NCI-H2196 (cell line): ENCODE measurements around the gene FAM50A.

Experiments
- DNase-seq: peaks from one replicate; lab custom pipeline; 2025; ENCODE audit not compliant: unreplicated experiment; lab: John Stamatoyannopoulos, UW

FAM50A gene

GRCh38 chrX:154412468-154412867, 31.5 kb upstream of the FAM50A start:
- peak; percentile 3 for DNase-seq

DNA sequence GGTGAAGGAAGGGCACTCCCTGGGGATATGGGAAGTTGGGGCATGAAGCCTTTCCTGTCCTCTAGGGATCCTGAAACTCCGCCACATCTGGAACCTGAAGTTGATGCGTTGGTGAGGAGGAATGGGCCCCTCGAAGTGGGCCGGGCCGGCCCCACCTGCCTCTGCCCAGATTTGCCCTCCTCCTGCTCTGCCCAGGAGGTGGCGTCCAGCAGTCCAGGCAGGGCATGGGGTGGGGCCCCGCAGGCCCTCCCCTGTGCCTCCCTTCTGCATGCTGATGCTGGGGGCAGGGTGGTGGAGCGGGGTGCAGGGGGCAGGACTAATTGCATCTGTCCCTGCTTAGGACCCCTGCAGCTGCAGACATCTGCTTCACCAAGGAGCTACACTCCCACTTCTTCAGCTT, 30.8 kb upstream of the FAM50A start:
- DNase-seq, result no peak

GRCh38 chrX:154417157-154417556, 26.8 kb upstream of the FAM50A start:
- DNase-seq, result peak; percentile 8

DNA sequence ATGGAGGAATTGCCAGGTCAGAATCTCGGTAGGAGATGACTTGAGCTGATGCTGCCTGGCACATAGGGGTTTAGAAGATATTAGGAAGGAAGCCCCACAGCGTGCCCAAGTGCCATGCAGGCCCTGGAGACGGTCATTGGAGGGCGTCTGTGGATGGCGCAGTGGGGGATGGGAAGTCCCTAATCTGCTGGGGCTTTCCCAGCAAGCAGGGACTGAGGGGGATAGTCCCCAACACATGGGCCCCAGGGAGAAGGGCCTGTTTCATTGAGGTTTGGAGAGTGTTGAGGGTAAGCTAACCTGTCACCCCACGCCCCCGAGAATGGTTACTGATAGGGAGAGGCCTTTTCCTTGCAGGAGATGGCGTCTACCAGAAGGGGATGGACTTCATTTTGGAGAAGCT, 24.8 kb upstream of the FAM50A start:
- no peak for DNase-seq

- peak; percentile 41 for DNase-seq
Observed at GRCh38 chrX:154419688-154420401, 24.1 kb upstream of the FAM50A start.

GRCh38 chrX:154420402-154420756, 23.6 kb upstream of the FAM50A start:
- DNase-seq, result no peak

GRCh38 chrX:154426916-154427770, 16.8 kb upstream of the FAM50A start:
- DNase-seq, result no peak

DNA sequence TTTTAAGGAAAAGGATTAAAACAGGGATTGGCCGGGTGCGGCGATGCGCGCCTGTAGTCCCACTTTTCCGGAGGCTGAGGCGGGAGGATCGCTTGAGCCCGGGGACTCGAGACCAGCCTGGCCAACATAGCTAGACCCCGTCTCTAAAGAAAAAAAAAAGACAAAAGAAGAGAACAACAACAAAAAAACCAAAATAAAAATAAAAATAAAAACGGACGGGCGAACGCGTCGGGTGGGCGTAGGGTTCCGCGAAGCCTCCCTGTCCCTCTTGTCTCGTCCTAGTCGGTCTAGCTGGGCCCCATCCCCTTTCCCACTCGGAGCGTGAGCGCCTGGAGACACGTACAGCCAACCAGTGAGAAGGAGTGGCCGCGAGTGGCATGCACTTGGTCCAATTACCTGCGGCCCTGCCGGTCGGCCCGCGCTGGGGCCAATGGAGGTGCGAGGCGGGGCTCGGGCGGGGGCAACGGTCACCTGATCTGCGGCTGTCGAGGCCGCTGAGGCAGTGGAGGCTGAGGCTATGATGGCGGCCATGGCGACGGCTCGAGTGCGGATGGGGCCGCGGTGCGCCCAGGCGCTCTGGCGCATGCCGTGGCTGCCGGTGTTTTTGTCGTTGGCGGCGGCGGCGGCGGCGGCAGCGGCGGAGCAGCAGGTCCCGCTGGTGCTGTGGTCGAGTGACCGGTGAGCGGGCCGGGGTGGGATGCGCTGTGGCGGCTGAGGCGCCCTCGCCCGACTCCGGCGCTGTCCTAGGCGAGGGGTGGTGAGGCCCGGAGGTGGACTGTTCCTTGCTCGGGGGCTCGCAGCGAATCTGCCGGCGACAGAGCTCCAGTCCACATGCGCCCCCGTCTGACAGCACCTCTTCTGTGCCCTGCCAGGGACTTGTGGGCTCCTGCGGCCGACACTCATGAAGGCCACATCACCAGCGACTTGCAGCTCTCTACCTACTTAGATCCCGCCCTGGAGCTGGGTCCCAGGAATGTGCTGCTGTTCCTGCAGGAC, 15.5 kb upstream of the FAM50A start, which contains the start of gene ATP6AP1:
Gene ATP6AP1, plus strand, starts transcription at position 502 of the 996 bp plus-strand sequence. Its CDS starts 16 bp downstream, at position 518.
- peak; percentile 86 for DNase-seq

- no peak for DNase-seq
Observed at GRCh38 chrX:154429711-154430110, 14.2 kb upstream of the FAM50A start.

DNA sequence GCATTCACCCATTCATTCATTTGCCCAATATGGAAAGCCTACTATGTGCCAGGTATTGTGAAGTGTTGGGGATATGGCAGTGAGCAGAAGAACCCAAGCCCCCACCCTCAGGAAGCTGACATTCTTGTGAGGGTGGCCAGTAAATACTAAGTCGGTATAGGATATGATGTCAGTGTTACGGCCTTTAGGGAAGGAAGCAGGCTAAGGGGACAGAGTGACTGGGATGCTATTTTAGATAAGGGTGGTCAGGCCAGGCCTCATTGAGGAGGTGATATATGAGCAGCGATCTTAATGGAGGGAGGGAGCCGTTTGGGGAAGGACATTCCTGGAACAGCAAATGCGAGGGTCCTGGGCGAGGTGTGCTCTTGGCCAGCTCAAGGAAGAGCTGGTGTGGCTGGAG, 13.5 kb upstream of the FAM50A start:
- DNase-seq, result no peak

- no peak for DNase-seq
Observed at GRCh38 chrX:154430916-154431315, 13.0 kb upstream of the FAM50A start.

DNA sequence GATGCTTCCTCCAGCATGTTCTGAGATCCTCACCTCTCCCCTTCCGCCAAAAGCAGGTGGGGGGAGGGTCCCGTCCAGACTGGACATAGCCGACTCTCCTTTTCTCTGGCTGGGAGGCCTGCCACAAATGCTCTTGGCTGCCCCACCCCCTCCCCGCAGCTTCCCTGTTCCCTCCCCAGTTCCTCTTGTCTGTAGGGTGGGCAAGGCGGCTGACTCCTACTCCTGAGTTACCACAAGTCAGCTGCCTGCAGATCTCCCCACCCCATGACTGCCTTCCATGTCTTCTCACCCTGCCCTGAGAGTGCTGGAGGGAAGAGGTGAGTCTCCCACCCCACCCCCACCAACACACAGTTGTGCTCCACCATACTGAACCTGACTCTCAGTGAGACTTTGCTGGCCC, 12.6 kb upstream of the FAM50A start:
- DNase-seq, result no peak

GRCh38 chrX:154432210-154432609, 11.7 kb upstream of the FAM50A start:
- no peak for DNase-seq

DNA sequence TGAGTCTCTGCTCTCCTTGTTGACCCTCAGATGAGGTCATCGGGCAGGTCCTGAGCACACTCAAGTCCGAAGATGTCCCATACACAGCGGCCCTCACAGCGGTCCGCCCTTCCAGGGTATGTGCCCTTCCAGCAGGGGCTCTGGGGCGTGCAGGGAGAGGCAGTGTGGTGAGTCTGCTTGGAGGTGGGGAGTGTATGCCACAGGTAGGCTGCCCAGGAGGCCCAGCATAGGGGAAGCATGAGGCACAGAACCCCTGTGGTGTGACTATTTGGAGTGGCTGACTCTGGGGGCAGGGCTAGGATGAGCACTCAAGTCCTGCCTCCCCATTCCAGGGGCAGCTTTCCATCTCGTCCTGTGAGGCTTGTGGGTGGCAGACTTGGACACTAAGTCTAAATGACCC, 10.3 kb upstream of the FAM50A start:
- DNase-seq, result no peak

DNA sequence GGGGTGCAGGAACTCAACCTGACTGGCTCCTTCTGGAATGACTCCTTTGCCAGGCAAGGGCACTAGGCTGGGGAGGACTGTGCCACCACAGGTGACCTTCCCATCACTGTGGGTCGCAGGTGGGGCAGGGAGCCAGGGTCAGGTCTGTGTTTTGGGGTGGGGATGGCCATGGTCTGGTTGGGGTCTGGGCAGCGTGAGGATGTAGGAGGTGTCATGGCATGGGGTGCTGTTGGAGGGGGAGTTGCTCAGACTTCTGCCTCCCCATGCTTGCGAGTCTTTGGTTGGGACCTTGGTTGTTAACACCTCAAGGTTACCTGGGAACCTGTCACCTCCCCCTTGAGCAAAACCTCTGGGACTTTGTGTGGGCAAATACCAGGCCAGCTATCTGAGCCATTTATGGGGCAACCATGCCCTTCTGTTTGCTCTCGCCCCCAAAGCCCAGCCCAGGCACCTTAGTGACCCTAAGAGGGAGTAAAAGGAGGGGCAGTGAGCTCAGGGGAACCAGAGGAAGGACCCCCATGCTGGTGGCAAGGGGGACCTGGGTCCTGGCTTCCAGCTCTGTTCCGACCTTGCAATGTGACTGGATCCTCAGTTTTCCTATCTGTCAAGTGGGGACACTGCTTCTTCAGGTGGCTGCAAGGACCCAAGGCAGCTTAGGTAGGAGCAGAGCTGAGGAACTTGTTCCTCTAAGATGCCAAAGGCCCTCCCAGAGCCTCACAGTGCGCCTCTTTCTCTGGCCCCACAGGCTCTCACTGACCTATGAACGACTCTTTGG, 9.4 kb upstream of the FAM50A start:
- DNase-seq, result no peak

GRCh38 chrX:154435171-154435733, 8.7 kb upstream of the FAM50A start:
- no peak for DNase-seq

GRCh38 chrX:154436374-154436982, 7.5 kb upstream of the FAM50A start:
- DNase-seq, result peak; percentile 21

- peak; percentile 41 for DNase-seq
Observed at GRCh38 chrX:154436983-154437752, 6.8 kb upstream of the FAM50A start, which contains the start of gene GDI1. GDI1 (plus strand) TSS chrX:154437154; CDS start chrX:154437255, 101 bp downstream.
